Glomerular endothelial cell (primary cell): ENCODE results near the gene RAB11FIP5. TPM values are rescaled to one million over a fixed set of nuclear protein-coding genes. Genes with fewer than 3 reads are reported as not detected.

ENCODE experiments used
- DNase-seq: peaks from one replicate; pipeline ENCODE4 v3.0.0-alpha.2; 2011; ENCODE audit warnings: low read depth, low spot score; ENCODE audit errors: extremely low read depth
- total RNA-seq: library from RNA; depleted of rRNA; stranded (reverse); fragments of >200 nt; gene quantifications from 2 replicates; pipeline ENCODE4 v1.2.3, GENCODE V29; 2015

The RAB11FIP5 gene
- total RNA-seq, 1 donor from 2014 or later = 69.5 TPM

DNA sequence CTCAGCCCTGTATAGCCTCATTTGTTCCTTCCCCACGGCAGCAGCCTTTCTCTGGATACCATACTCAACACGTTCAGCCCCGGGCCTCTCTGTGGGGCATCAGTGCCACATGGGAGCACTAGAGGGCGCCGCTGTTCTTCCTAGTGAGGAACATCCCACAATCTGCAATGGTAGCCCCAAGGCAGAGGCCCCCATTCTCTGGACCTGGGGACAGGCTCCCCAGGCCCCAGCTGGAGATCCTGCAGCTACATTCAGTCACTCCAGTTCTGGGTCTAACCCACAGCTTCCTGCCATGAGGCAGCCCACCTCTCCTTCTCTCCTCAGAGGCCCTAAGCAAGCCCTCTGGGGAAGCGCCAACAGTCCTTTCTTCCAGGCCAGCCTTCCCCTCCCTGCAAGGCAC is 27.1 kb downstream of the RAB11FIP5 start:
- DNase-seq = no peak

DNA sequence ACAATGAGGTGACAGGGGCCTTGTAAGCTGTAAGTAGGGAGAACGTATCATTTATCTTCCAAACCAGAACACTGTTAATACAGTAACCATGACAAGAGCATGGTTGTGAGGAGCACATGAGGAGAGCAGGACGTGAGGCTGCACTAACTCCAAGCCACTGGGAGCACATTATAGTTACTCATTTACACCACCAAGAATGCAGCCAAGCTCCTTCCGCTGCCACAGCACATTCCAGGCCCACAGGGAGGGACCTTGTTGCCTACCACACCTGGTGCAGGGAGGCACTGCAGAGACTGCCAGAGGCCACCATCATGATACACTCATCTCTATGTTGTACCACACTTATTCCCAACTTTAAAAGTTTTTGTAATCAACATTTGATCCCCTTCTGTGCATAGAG is 27.8 kb downstream of the RAB11FIP5 start:
- DNase-seq = no peak

DNA sequence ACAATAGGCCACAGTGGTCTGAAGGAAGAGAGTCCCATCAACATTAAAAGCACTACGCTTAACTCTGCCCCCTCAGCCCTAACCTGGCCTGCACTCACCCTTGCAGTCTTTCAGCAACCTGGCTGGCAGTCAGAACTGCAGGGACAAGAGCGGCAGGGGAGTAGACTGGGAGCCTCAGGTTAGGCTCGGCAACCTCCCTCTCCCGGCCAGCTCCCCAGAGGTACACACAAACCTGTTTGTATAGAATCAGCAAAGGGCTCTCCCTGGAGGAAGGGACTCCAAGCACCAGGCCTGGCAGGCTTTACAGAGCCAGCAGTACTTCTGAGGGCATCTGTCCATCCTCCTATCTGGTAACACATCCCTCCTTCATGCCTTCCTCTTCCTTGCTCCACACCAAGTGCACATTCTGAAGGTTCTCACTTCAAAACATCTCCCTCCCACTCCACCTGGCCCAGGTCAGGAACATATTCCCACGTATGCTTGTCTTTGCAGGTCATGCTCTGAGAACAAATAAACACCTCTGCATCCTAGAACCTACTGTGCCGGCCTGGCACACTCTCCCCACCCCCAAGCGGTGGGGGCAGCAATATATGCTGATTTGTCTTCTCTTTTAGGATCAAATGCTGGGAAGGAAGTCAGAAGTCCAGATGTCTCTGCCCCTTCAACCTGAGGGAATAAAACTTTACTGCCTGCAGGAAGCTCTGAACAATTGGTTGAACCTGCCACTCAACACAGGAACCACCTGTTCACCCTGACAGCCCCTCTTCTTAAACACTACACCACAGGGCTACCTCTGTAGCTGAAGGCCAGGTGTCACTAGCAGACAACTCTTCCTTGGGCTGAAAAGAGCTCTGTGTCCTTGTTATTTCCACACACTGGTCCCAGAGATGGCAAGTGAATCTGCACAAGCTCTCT is 28.6 kb downstream of the RAB11FIP5 start:
- no peak for DNase-seq

DNA sequence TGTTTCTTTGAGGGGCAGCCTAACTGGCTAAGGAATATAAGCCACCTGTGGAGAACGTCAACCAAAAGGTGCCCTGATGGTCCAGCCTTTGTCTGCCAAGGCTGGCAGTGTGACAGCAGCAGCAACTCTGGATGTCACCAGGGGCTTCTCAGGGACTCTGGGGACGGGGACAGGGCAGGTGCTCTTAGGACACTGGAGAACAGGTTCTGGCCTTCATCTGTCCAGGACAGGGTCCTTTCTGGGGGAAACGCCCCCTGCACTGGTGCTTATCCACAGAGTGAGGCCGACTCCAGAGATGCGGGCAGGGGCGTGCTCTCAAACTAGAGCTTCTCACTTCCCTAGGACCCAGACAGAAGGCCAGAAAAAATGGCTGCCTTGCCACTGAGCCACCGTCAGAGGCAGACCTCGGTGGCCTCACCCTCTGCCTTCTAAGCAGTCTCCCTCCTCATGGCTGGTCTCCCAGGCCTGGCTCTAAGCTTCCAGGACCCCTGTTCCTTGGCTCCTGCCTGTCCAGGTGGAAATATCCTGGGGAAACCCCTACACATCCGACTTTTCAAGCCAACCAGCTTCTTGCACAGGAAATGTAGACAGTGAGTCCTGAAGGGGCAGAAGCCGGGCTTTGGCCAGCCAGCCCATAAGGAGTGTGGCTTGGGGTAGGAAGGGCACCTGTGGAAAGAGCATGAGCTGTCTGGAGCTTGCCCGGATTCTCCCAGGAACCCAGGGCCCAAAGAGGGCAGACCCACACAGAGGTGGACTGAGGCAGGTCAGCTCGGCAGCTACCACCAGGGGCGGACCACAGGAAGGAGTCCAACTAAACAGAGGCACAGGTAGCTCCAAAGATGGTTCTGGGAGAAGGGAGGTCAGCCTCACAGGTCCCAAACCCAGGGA is 30.0 kb downstream of the RAB11FIP5 start:
- DNase-seq = no peak

GRCh38 chr2:73081181-73081671 is 31.5 kb downstream of the RAB11FIP5 start:
- DNase-seq = no peak

DNA sequence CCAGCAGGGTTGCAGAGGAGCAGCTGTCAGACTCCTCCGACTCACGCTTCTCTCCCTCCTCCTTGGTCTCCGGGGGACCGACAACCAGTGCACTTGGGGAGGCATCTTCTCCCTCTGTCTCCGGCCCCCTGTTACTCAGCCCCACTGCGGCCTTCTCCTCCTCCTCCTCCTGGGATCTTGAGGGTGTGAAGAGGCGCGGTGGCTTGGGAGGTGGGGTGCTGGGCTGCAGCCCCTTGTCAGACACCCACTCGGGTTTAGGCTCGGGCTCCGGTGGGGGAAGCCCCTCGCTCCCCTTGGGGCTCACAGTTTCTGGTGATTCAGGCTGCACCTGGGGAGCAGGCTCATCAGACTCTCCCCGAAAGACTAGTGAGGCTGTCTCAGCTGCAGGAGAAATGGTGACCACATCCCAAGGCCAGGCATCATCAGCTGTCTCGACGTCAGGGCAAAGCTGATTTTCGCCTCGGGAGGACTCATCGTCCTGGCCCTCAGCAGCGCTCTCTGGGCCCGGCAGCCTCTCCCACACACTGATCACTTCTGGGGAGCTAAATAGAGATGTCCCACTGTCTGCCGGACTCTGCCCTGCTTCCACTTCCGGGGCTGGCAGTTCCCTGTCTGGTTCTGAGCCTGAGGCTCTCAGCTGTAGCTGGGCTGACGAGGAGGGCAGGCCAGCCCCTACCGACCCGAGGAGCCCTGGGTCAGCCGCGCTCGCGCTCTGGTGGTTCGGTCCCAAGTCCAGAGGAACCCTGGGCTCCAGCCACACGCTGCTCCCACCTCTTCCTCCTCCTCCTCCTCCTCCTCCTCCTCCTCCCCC is 32.2 kb downstream of the RAB11FIP5 start:
- DNase-seq = no peak

GRCh38 chr2:73079636-73080035 is 33.1 kb downstream of the RAB11FIP5 start:
- no peak for DNase-seq

GRCh38 chr2:73078457-73079411 is 34.0 kb downstream of the RAB11FIP5 start:
- no peak for DNase-seq

GRCh38 chr2:73077424-73077795 is 35.3 kb downstream of the RAB11FIP5 start:
- no peak for DNase-seq

GRCh38 chr2:73076701-73077423 is 35.9 kb downstream of the RAB11FIP5 start:
- no peak for DNase-seq

GRCh38 chr2:73075477-73076373 is 37.0 kb downstream of the RAB11FIP5 start:
- no peak for DNase-seq

GRCh38 chr2:73074110-73075069 is 38.4 kb downstream of the RAB11FIP5 start:
- no peak for DNase-seq

DNA sequence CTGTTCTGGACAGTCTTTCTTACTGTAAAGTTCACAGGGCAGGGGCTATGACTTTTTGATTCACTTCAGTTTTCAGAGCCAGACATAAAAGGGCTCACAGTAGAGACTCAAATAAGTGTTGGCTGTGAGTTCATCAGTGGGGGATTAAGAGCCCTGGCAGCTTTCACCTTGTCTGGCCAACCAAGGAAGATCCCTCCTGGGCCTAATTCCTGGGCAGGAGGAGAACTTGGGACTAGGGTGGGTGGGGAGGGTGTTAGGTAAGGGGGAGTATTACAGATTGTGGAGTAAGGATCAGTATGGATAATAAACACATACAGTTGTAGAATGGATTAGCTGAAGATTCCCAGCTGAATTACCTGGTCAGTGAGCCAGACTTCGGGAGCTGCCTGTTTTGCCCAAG is 40.3 kb downstream of the RAB11FIP5 start:
- no peak for DNase-seq

GRCh38 chr2:73072129-73072395 is 40.7 kb downstream of the RAB11FIP5 start:
- no peak for DNase-seq

- no peak for DNase-seq
These were observed 41.2 kb downstream of the RAB11FIP5 start, which contains the start of gene SFXN5 for GRCh38 chr2:73071360-73072128. TSS of gene SFXN5 (minus strand) at chr2:73071712. CDS start at chr2:73071705, 7 bp downstream.
